ENCODE measurements around the gene CNPY1.
"Not testable (repeated sequence)": the region's sequence is repeated elsewhere in the genome, so short reads cannot be mapped to it uniquely, and the experiment has no call there.

The CNPY1 gene

GRCh38 chr7:155568842-155569494, 22.6 kb upstream of the CNPY1 start:
- H3K4me3 ChIP-seq (ENCODE audit: low read length in 2 of 2), result no peak overlapping the region
- peaks cover 3 to 4% of the 10 kb centered on the region in 2 donors for H3K27me3 ChIP-seq (ENCODE audit: control insufficient read depth in 2 of 2, insufficient read depth in 2 of 2, low read length in 2 of 2)
- H3K36me3 ChIP-seq (ENCODE audit: control insufficient read depth in 2 of 2, insufficient read depth in 2 of 2, low read length in 2 of 2), result no peaks in the 10 kb centered on the region
- no peak overlapping the region for H3K27ac ChIP-seq (ENCODE audit: low read depth in 2 of 2, low read length in 2 of 2)
- H3K4me1 ChIP-seq (ENCODE audit: control insufficient read depth in 2 of 2, insufficient read depth in 2 of 2, low read length in 2 of 2), result no peaks in the 10 kb centered on the region
- no peak overlapping the region for H3K9ac ChIP-seq (ENCODE audit: low read depth in 1 of 2, low read length in 2 of 2)
- H3K9me3 ChIP-seq (ENCODE audit: control insufficient read depth in 2 of 2, low read length in 2 of 2), result no peaks in the 10 kb centered on the region

GRCh38 chr7:155568333-155568660, 21.9 kb upstream of the CNPY1 start:
- Histone ChIP-seq H3K9me3 (ENCODE audit: control insufficient read depth in 2 of 2, low read length in 2 of 2) (no peaks in the 10 kb centered on the region), H3K4me3 (ENCODE audit: low read length in 2 of 2) (no peak overlapping the region), H3K27ac (ENCODE audit: low read depth in 2 of 2, low read length in 2 of 2) (no peak overlapping the region), H3K27me3 (ENCODE audit: control insufficient read depth in 2 of 2, insufficient read depth in 2 of 2, low read length in 2 of 2) (peaks cover 3 to 4% of the 10 kb centered on the region in 2 donors), H3K4me1 (ENCODE audit: control insufficient read depth in 2 of 2, insufficient read depth in 2 of 2, low read length in 2 of 2) (no peaks in the 10 kb centered on the region), H3K36me3 (ENCODE audit: control insufficient read depth in 2 of 2, insufficient read depth in 2 of 2, low read length in 2 of 2) (no peaks in the 10 kb centered on the region), H3K9ac (ENCODE audit: low read depth in 1 of 2, low read length in 2 of 2) (no peak overlapping the region)

GRCh38 chr7:155567646-155568332, 21.4 kb upstream of the CNPY1 start:
- H3K36me3 ChIP-seq (ENCODE audit: control insufficient read depth in 2 of 2, insufficient read depth in 2 of 2, low read length in 2 of 2), result no peaks in the 10 kb centered on the region
- no peak overlapping the region for H3K27ac ChIP-seq (ENCODE audit: low read depth in 2 of 2, low read length in 2 of 2)
- no peaks in the 10 kb centered on the region for H3K4me1 ChIP-seq (ENCODE audit: control insufficient read depth in 2 of 2, insufficient read depth in 2 of 2, low read length in 2 of 2)

GRCh38 chr7:155566011-155566836, 19.9 kb upstream of the CNPY1 start:
- peaks cover 0 to 7% of the 10 kb centered on the region in 2 donors for H3K27me3 ChIP-seq (ENCODE audit: control insufficient read depth in 2 of 2, insufficient read depth in 2 of 2, low read length in 2 of 2)
- no peak overlapping the region for H3K4me3 ChIP-seq (ENCODE audit: low read length in 2 of 2)
- H3K27ac ChIP-seq (ENCODE audit: low read depth in 2 of 2, low read length in 2 of 2), result no peak overlapping the region
- no peaks in the 10 kb centered on the region for H3K4me1 ChIP-seq (ENCODE audit: control insufficient read depth in 2 of 2, insufficient read depth in 2 of 2, low read length in 2 of 2)
- no peaks in the 10 kb centered on the region for H3K36me3 ChIP-seq (ENCODE audit: control insufficient read depth in 2 of 2, insufficient read depth in 2 of 2, low read length in 2 of 2)
- H3K9ac ChIP-seq (ENCODE audit: low read depth in 1 of 2, low read length in 2 of 2), result no peak overlapping the region
- H3K9me3 ChIP-seq (ENCODE audit: control insufficient read depth in 2 of 2, low read length in 2 of 2), result no peaks in the 10 kb centered on the region

More at GRCh38 chr7:155567646-155568332, 21.4 kb upstream of the CNPY1 start:
- H3K4me3 ChIP-seq (ENCODE audit: low read length in 2 of 2), result no peak overlapping the region
- H3K9me3 ChIP-seq (ENCODE audit: control insufficient read depth in 2 of 2, low read length in 2 of 2), result no peaks in the 10 kb centered on the region
- H3K27me3 ChIP-seq (ENCODE audit: control insufficient read depth in 2 of 2, insufficient read depth in 2 of 2, low read length in 2 of 2), result peaks cover 3 to 4% of the 10 kb centered on the region in 2 donors
- H3K9ac ChIP-seq (ENCODE audit: low read depth in 1 of 2, low read length in 2 of 2), result no peak overlapping the region

GRCh38 chr7:155565596-155565995, 19.2 kb upstream of the CNPY1 start:
- no peak overlapping the region for H3K9ac ChIP-seq (ENCODE audit: low read depth in 1 of 2, low read length in 2 of 2)
- H3K27ac ChIP-seq (ENCODE audit: low read depth in 2 of 2, low read length in 2 of 2), result no peak overlapping the region
- peaks cover 0 to 9% of the 10 kb centered on the region in 2 donors for H3K27me3 ChIP-seq (ENCODE audit: control insufficient read depth in 2 of 2, insufficient read depth in 2 of 2, low read length in 2 of 2)
- H3K4me1 ChIP-seq (ENCODE audit: control insufficient read depth in 2 of 2, insufficient read depth in 2 of 2, low read length in 2 of 2), result no peaks in the 10 kb centered on the region
- no peaks in the 10 kb centered on the region for H3K36me3 ChIP-seq (ENCODE audit: control insufficient read depth in 2 of 2, insufficient read depth in 2 of 2, low read length in 2 of 2)
- H3K9me3 ChIP-seq (ENCODE audit: control insufficient read depth in 2 of 2, low read length in 2 of 2), result no peaks in the 10 kb centered on the region
- H3K4me3 ChIP-seq (ENCODE audit: low read length in 2 of 2), result no peak overlapping the region

GRCh38 chr7:155562976-155563375, 16.6 kb upstream of the CNPY1 start:
- H3K4me3 ChIP-seq (ENCODE audit: low read length in 2 of 2); H3K9me3 ChIP-seq (ENCODE audit: control insufficient read depth in 2 of 2, low read length in 2 of 2); H3K4me1 ChIP-seq (ENCODE audit: control insufficient read depth in 2 of 2, insufficient read depth in 2 of 2, low read length in 2 of 2); H3K27me3 ChIP-seq (ENCODE audit: control insufficient read depth in 2 of 2, insufficient read depth in 2 of 2, low read length in 2 of 2); H3K27ac ChIP-seq (ENCODE audit: low read depth in 2 of 2, low read length in 2 of 2); H3K9ac ChIP-seq (ENCODE audit: low read depth in 1 of 2, low read length in 2 of 2); H3K36me3 ChIP-seq (ENCODE audit: control insufficient read depth in 2 of 2, insufficient read depth in 2 of 2, low read length in 2 of 2): not testable (repeated sequence)

GRCh38 chr7:155562106-155562505, 15.7 kb upstream of the CNPY1 start:
- H3K27ac ChIP-seq (ENCODE audit: low read depth in 2 of 2, low read length in 2 of 2), result no peak overlapping the region
- no peak overlapping the region for H3K4me3 ChIP-seq (ENCODE audit: low read length in 2 of 2)
- H3K9ac ChIP-seq (ENCODE audit: low read depth in 1 of 2, low read length in 2 of 2), result no peak overlapping the region
- H3K27me3 ChIP-seq (ENCODE audit: control insufficient read depth in 2 of 2, insufficient read depth in 2 of 2, low read length in 2 of 2), result peaks cover 0 to 9% of the 10 kb centered on the region in 2 donors
- H3K36me3 ChIP-seq (ENCODE audit: control insufficient read depth in 2 of 2, insufficient read depth in 2 of 2, low read length in 2 of 2), result no peaks in the 10 kb centered on the region
- no peaks in the 10 kb centered on the region for H3K4me1 ChIP-seq (ENCODE audit: control insufficient read depth in 2 of 2, insufficient read depth in 2 of 2, low read length in 2 of 2)
- no peaks in the 10 kb centered on the region for H3K9me3 ChIP-seq (ENCODE audit: control insufficient read depth in 2 of 2, low read length in 2 of 2)

- Histone ChIP-seq H3K4me3 (ENCODE audit: low read length in 2 of 2) (no peak overlapping the region), H3K36me3 (ENCODE audit: control insufficient read depth in 2 of 2, insufficient read depth in 2 of 2, low read length in 2 of 2) (no peaks in the 10 kb centered on the region), H3K27me3 (ENCODE audit: control insufficient read depth in 2 of 2, insufficient read depth in 2 of 2, low read length in 2 of 2) (peaks cover 0 to 9% of the 10 kb centered on the region in 2 donors), H3K9me3 (ENCODE audit: control insufficient read depth in 2 of 2, low read length in 2 of 2) (no peaks in the 10 kb centered on the region), H3K4me1 (ENCODE audit: control insufficient read depth in 2 of 2, insufficient read depth in 2 of 2, low read length in 2 of 2) (no peaks in the 10 kb centered on the region), H3K27ac (ENCODE audit: low read depth in 2 of 2, low read length in 2 of 2) (no peak overlapping the region), H3K9ac (ENCODE audit: low read depth in 1 of 2, low read length in 2 of 2) (no peak overlapping the region)
Observed at GRCh38 chr7:155560982-155561686, 14.8 kb upstream of the CNPY1 start.

GRCh38 chr7:155560196-155560885, 14.0 kb upstream of the CNPY1 start:
- Histone ChIP-seq H3K36me3 (ENCODE audit: control insufficient read depth in 2 of 2, insufficient read depth in 2 of 2, low read length in 2 of 2) (no peaks in the 10 kb centered on the region), H3K27me3 (ENCODE audit: control insufficient read depth in 2 of 2, insufficient read depth in 2 of 2, low read length in 2 of 2) (peaks cover 0 to 9% of the 10 kb centered on the region in 2 donors), H3K9ac (ENCODE audit: low read depth in 1 of 2, low read length in 2 of 2) (no peak overlapping the region), H3K4me1 (ENCODE audit: control insufficient read depth in 2 of 2, insufficient read depth in 2 of 2, low read length in 2 of 2) (no peaks in the 10 kb centered on the region), H3K9me3 (ENCODE audit: control insufficient read depth in 2 of 2, low read length in 2 of 2) (no peaks in the 10 kb centered on the region), H3K27ac (ENCODE audit: low read depth in 2 of 2, low read length in 2 of 2) (no peak overlapping the region), H3K4me3 (ENCODE audit: low read length in 2 of 2) (no peak overlapping the region)

All from mucosa of rectum (tissue), 2 donors.